CD4-positive, alpha-beta T cell (primary cell): ENCODE data around the gene SLF2. TPM values are rescaled to one million over a fixed set of nuclear protein-coding genes. Genes with fewer than 3 reads are reported as not detected.

Experiments
- ATAC-seq: fragments of 200-7000 bp; cut with Tn5 transposase; one replicate; pipeline ENCODE4 v1.10.0; 2022; ENCODE audit warnings: mild to moderate bottlenecking; ENCODE audit not compliant: poor library complexity
- CTCF ChIA-PET: fragments of 350-600 bp; sonication (Branson Sonifier 250); formaldehyde crosslinking; loops from one replicate; lab custom pipeline; 2021; ENCODE audit warnings: antibody characterized with exemption, inconsistent platforms; lab: Charles Lee
- POLR2A ChIA-PET: fragments of 350-600 bp; sonication (Branson Sonifier 250); formaldehyde crosslinking; loops from one replicate; lab custom pipeline; 2021; ENCODE audit warnings: antibody characterized with exemption, inconsistent platforms; lab: Charles Lee
- DNase-seq, 14 experiments: peaks; one replicate each; pipeline ENCODE4 v3.0.0-alpha.2; 2013 to 2020; ENCODE audit warnings: mixed read lengths in 2 of 14
- H3K27ac ChIP-seq, 2 donors: one replicate each; pipeline versions ENCODE4 v1.5.1 to v1.7.0; 2013; ENCODE audit warnings: low read length in 2 of 2, low read depth in 1 of 2, mild to moderate bottlenecking in 1 of 2
- H3K27me3 ChIP-seq, 2 experiments: 1 replicate in 1 of 2; 2 replicates in 1 of 2; pipeline versions ENCODE4 v1.6.1 to v1.7.0; 2013; ENCODE audit warnings: low read length in 2 of 2, control low read depth in 1 of 2, mild to moderate bottlenecking in 1 of 2, moderate library complexity in 1 of 2; ENCODE audit not compliant: insufficient read depth in 2 of 2, control insufficient read depth in 1 of 2
- H3K36me3 ChIP-seq: one replicate; pipeline ENCODE4 v1.6.1; 2013; ENCODE audit warnings: low read length, control low read depth; ENCODE audit not compliant: insufficient read depth
- H3K4me1 ChIP-seq: one replicate; pipeline ENCODE4 v1.6.1; 2013; ENCODE audit warnings: low read length, control low read depth; ENCODE audit not compliant: insufficient read depth
- H3K4me3 ChIP-seq: one replicate; pipeline ENCODE4 v1.5.1; 2013; ENCODE audit warnings: mild to moderate bottlenecking, low read length, moderate library complexity
- H3K9me3 ChIP-seq, 2 experiments: 1 replicate in 1 of 2; 2 replicates in 1 of 2; pipeline versions ENCODE4 v1.6.1 to v1.7.0; 2013; ENCODE audit warnings: low read length in 2 of 2, mild to moderate bottlenecking in 2 of 2, control low read depth in 1 of 2, moderate library complexity in 1 of 2; ENCODE audit not compliant: control insufficient read depth in 1 of 2, insufficient read depth in 1 of 2
- H3K27ac Mint-ChIP-seq: one replicate; pipeline ENCODE4 v1.8.0; 2020; ENCODE audit warnings: mixed read lengths
- H3K27me3 Mint-ChIP-seq: one replicate; pipeline ENCODE4 v1.8.0; 2021; ENCODE audit warnings: mixed read lengths
- H3K36me3 Mint-ChIP-seq: one replicate; pipeline ENCODE4 v1.8.0; 2021; ENCODE audit warnings: low read depth, mixed read lengths
- H3K4me1 Mint-ChIP-seq: one replicate; pipeline ENCODE4 v1.8.0; 2021; ENCODE audit warnings: low read depth, mixed read lengths
- H3K4me3 Mint-ChIP-seq: one replicate; pipeline ENCODE4 v1.8.0; 2020; ENCODE audit warnings: mild to moderate bottlenecking, mixed read lengths
- H3K9me3 Mint-ChIP-seq: one replicate; pipeline ENCODE4 v1.8.0; 2020; ENCODE audit warnings: mixed read lengths
- intact Hi-C, 2 experiments: fragments of 100-400 bp; cut with DNase I in 1 of 2; cut with micrococcal nuclease in 1 of 2; formaldehyde crosslinking; loops; one replicate each; pipeline versions ENCODE4 v1.15.1 to v1.9.0; 2023 to 2025; cut with DNase I, micrococcal nuclease
- microRNA-seq: library from miRNA; unstranded; fragments of <30 nt; microRNA quantifications from one replicate; pipeline ENCODE4 v1.2.0, GENCODE V29; 2021; ENCODE audit warnings: borderline microRNAs expressed, borderline replicate concordance
- total RNA-seq, 174 experiments: library from RNA in 2 of 174; stranded (reverse) in 2 of 174; gene quantifications; one replicate each; pipeline ENCODE4 v1.2.3 and lab custom pipeline; 2021 to 2026
- TF ChIP-seq, protein P1 (sequence below): fragments of 200-600 bp; IDR thresholded peaks from one replicate; pipeline ENCODE4 v1.8.0; 2022; ENCODE audit warnings: antibody characterized with exemption, mild to moderate bottlenecking

Gene SLF2
- total RNA-seq, 2 experiments from 2014 or later = 11.1 TPM

DNA sequence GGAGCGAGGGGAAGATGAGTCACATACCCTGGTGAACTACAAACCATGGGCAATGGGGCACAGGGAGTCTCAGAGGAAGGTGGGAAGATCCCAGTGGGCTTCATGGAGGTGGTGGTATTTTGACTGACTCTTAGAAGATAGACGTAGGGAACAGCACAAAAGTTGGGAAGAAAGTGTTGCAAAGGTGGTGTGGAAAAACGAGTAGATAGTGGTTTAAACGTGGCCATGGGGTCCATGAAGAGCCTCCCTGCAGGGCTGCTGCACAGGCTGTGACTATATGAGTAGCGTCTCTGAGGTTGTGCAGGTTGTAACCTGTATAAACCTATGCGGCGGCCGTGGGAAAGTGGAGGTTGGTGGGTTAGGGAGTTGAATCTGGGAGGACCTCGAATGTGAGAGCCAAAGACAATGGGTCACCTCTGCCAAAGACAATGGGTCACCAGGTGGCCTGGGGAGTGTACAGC lies 100.6 kb downstream of the SLF2 start:
- intact Hi-C loops = loop anchor here (2.0 to 10.0 kb wide), 3 partner anchors 45 to 341 kb away; partner anchors contain the start of genes KAZALD1 (in 1 of the 2) and SEMA4G (in 1 of the 2)
- POLR2A ChIA-PET = no interaction called here

GRCh38 chr10:101014230-101014884 lies 101.6 kb downstream of the SLF2 start:
- Histone ChIP-seq H3K36me3 (no peaks in the 10 kb centered on the region), H3K9me3 (no peaks in the 10 kb centered on the region), H3K27ac (no peak overlapping the region), H3K4me1 (peaks cover 32% of the 10 kb centered on the region), H3K27me3 (peaks cover 34 to 36% of the 10 kb centered on the region in 2 experiments), H3K4me3 (no peak overlapping the region)
- Mint-ChIP-seq H3K9me3 (no peaks in the 10 kb centered on the region), H3K4me1 (peaks cover 20% of the 10 kb centered on the region), H3K36me3 (no peaks in the 10 kb centered on the region), H3K27me3 (peaks cover 51% of the 10 kb centered on the region), H3K4me3 (no peak overlapping the region), H3K27ac (no peak overlapping the region)
- POLR2A ChIA-PET = interaction anchor here (1.2 to 1.6 kb wide), 2 partner anchors 10 to 16 kb away, joined by 3 to 4 read pairs; partner anchors contain the start of genes PDZD7 and SFXN3
- CTCF ChIA-PET = interaction anchor here (0.5 to 1.9 kb wide), 18 partner anchors 10 to 580 kb away, joined by 3 to 20 read pairs (median 4); partner anchors contain the start of genes LZTS2, PDZD7 and SFXN3
- intact Hi-C loops = loop anchor here (1.0 to 10.0 kb wide), 6 partner anchors 15 to 452 kb away; partner anchors contain the start of genes LZTS2 (in 2 of the 2), KAZALD1 (in 1 of the 2) and SEMA4G (in 1 of the 2)
- peak; percentile 61 to 86 (median 74) for DNase-seq
- TF ChIP-seq, protein P1, sequence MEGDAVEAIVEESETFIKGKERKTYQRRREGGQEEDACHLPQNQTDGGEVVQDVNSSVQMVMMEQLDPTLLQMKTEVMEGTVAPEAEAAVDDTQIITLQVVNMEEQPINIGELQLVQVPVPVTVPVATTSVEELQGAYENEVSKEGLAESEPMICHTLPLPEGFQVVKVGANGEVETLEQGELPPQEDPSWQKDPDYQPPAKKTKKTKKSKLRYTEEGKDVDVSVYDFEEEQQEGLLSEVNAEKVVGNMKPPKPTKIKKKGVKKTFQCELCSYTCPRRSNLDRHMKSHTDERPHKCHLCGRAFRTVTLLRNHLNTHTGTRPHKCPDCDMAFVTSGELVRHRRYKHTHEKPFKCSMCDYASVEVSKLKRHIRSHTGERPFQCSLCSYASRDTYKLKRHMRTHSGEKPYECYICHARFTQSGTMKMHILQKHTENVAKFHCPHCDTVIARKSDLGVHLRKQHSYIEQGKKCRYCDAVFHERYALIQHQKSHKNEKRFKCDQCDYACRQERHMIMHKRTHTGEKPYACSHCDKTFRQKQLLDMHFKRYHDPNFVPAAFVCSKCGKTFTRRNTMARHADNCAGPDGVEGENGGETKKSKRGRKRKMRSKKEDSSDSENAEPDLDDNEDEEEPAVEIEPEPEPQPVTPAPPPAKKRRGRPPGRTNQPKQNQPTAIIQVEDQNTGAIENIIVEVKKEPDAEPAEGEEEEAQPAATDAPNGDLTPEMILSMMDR = peak; percentile 78
- peak; percentile 56 for ATAC-seq

More for the DNA sequence above, 100.6 kb downstream of the SLF2 start:
- no peak overlapping the region for H3K27ac Mint-ChIP-seq
- TF ChIP-seq, protein P1 = no peak
- H3K9me3 Mint-ChIP-seq = no peaks in the 10 kb centered on the region
- H3K36me3 Mint-ChIP-seq = no peaks in the 10 kb centered on the region
- Histone ChIP-seq H3K36me3 (no peaks in the 10 kb centered on the region), H3K27me3 (peaks cover 26 to 27% of the 10 kb centered on the region in 2 experiments), H3K4me3 (no peak overlapping the region), H3K27ac (no peak overlapping the region), H3K4me1 (peaks cover 23% of the 10 kb centered on the region), H3K9me3 (no peaks in the 10 kb centered on the region)
- no peak for ATAC-seq
- no peak for DNase-seq
- peaks cover 46% of the 10 kb centered on the region for H3K27me3 Mint-ChIP-seq
- peaks cover 18% of the 10 kb centered on the region for H3K4me1 Mint-ChIP-seq
- no peak overlapping the region for H3K4me3 Mint-ChIP-seq
- CTCF ChIA-PET = interaction anchor here (0.7 to 1.9 kb wide), 4 partner anchors 9 to 36 kb away, joined by 3 to 11 read pairs (median 6); partner anchors contain the start of genes PDZD7 and SFXN3

Small RNA genes lying within 50 kb of the gene (microRNA-seq; reads per million reads assigned to microRNA genes)
- not detected for gene MIR608

Other genes with a start within 250 kb of the SLF2 start
- not detected for gene PAX2, start 167.4 kb upstream of the SLF2 start, total RNA-seq
- gene SEMA4G, start 56.5 kb downstream of the SLF2 start, total RNA-seq = 1 to 10 TPM; 1.1 to 1.6 TPM
- 10 to 100 TPM; 28.5 to 31.0 TPM for gene MRPL43, start 74.5 kb downstream of the SLF2 start, total RNA-seq
- gene TWNK, start 74.6 kb downstream of the SLF2 start, total RNA-seq = 1 to 10 TPM; 2.7 to 2.8 TPM
- gene LZTS2, start 86.8 kb downstream of the SLF2 start, total RNA-seq = 1 to 10 TPM; 9.0 to 9.6 TPM
- gene PDZD7, start 118.2 kb downstream of the SLF2 start, total RNA-seq = 1 to 10 TPM; 1.7 to 3.1 TPM
- 10 to 100 TPM; 43.2 to 48.3 TPM for gene SFXN3, start 118.3 kb downstream of the SLF2 start, total RNA-seq
- not detected for gene KAZALD1, start 149.0 kb downstream of the SLF2 start, total RNA-seq
- gene TLX1, start 218.3 kb downstream of the SLF2 start, total RNA-seq = not detected